Measurements from ENCODE around the gene PKP4.

DNA sequence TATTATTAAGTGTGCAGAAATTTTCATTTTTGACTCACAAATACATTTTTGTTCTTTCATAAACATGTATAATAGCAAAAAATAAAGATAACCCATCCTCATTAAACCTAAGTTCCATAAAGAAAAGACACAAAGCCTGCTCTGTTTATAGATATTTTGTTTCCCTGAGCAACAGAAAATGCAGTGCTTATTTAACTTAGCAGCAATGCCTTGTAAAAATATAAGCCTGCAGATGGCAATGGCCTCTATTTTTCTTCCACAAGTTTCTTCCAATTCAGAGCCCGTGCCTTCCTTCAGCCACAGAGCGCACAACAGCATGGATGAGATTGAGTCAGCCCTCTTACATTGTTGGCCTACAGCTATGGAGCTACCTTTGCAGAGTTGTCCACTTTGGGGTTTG, 43.6 kb downstream of the PKP4 start:
- TF ChIP-seq, protein P1, sequence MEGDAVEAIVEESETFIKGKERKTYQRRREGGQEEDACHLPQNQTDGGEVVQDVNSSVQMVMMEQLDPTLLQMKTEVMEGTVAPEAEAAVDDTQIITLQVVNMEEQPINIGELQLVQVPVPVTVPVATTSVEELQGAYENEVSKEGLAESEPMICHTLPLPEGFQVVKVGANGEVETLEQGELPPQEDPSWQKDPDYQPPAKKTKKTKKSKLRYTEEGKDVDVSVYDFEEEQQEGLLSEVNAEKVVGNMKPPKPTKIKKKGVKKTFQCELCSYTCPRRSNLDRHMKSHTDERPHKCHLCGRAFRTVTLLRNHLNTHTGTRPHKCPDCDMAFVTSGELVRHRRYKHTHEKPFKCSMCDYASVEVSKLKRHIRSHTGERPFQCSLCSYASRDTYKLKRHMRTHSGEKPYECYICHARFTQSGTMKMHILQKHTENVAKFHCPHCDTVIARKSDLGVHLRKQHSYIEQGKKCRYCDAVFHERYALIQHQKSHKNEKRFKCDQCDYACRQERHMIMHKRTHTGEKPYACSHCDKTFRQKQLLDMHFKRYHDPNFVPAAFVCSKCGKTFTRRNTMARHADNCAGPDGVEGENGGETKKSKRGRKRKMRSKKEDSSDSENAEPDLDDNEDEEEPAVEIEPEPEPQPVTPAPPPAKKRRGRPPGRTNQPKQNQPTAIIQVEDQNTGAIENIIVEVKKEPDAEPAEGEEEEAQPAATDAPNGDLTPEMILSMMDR (IDR thresholded peaks at IDR 0.05; ENCODE audit: borderline replicate concordance, extremely low read depth, low read length, poor library complexity, severe bottlenecking) = no peak
- no peak for TF ChIP-seq EZH2 (IDR thresholded peaks at IDR 0.05; ENCODE audit: borderline replicate concordance, low read depth, low read length, severe bottlenecking)
